HCEC 1CT (cell line): ENCODE data around the gene TSACC.
A peak's percentile ranks its signal among the peaks of the same experiment; 100 is the strongest.
"Not testable (repeated sequence)": the region's sequence is repeated elsewhere in the genome, so short reads cannot be mapped to it uniquely, and the experiment has no call there.

Source experiments
- DNase-seq: peaks from one replicate; pipeline ENCODE4 v3.0.0-alpha.2; 2017

Gene TSACC

GRCh38 chr1:156347331-156347730, 9.0 kb downstream of the TSACC start:
- peak; percentile 58 for DNase-seq

GRCh38 chr1:156352481-156352880, 14.2 kb downstream of the TSACC start:
- not testable (repeated sequence) for DNase-seq

GRCh38 chr1:156356262-156356874, 18.0 kb downstream of the TSACC start:
- DNase-seq, result no peak

GRCh38 chr1:156356875-156357534, 18.7 kb downstream of the TSACC start:
- DNase-seq, result no peak

- DNase-seq, result no peak
Observed at GRCh38 chr1:156357977-156358376, 19.7 kb downstream of the TSACC start.

GRCh38 chr1:156358641-156359040, 20.3 kb downstream of the TSACC start:
- DNase-seq, result no peak

- DNase-seq, result no peak
Observed at GRCh38 chr1:156359249-156359648, 20.9 kb downstream of the TSACC start.

GRCh38 chr1:156359973-156360372, 21.6 kb downstream of the TSACC start:
- peak; percentile 47 for DNase-seq

- no peak for DNase-seq
Observed at GRCh38 chr1:156360534-156360933, 22.2 kb downstream of the TSACC start.

GRCh38 chr1:156365754-156366153, 27.4 kb downstream of the TSACC start:
- DNase-seq, result no peak

- DNase-seq, result no peak
Observed at GRCh38 chr1:156366378-156367166, 28.2 kb downstream of the TSACC start.

- DNase-seq, result no peak
Observed at GRCh38 chr1:156367383-156368156, 29.2 kb downstream of the TSACC start.

- DNase-seq, result no peak
Observed at GRCh38 chr1:156368157-156368658, 29.9 kb downstream of the TSACC start.

- DNase-seq, result no peak
Observed at GRCh38 chr1:156368889-156369684, 30.8 kb downstream of the TSACC start, which contains the start of gene RHBG. Gene RHBG (plus strand): TSS chr1:156369211. CDS start chr1:156369250, 39 bp downstream.

GRCh38 chr1:156369685-156370286, 31.5 kb downstream of the TSACC start:
- DNase-seq, result not testable (repeated sequence)

GRCh38 chr1:156371553-156372264, 33.4 kb downstream of the TSACC start:
- DNase-seq, result peak; percentile 37

- peak; percentile 70 for DNase-seq
Observed at GRCh38 chr1:156372265-156372586, 33.9 kb downstream of the TSACC start.

GRCh38 chr1:156372876-156373275, 34.5 kb downstream of the TSACC start:
- DNase-seq, result no peak

GRCh38 chr1:156373546-156373945, 35.2 kb downstream of the TSACC start:
- DNase-seq, result no peak

- peak; percentile 58 for DNase-seq
Observed at GRCh38 chr1:156376146-156376545, 37.8 kb downstream of the TSACC start.
